SU-DHL-6 (cell line): ENCODE data around the gene SRP54.

ENCODE experiments used
- EZH2phosphoT487 ChIP-seq: fragments of 200-600 bp; sonication (generic), shearing (Covaris generic); conservative IDR thresholded peaks from 2 replicates; pipeline ENCODE4 v1.6.1; 2018; ENCODE audit warnings: mild to moderate bottlenecking, antibody characterized with exemption, low read length, moderate library complexity, mixed read lengths
- TF ChIP-seq, protein P1 (sequence below): fragments of 200-600 bp; sonication (generic); IDR thresholded peaks from one replicate; pipeline ENCODE4 v1.5.1; 2017; ENCODE audit warnings: antibody characterized with exemption, mild to moderate bottlenecking, low read length, moderate library complexity; ENCODE audit not compliant: insufficient read depth, poor library complexity, severe bottlenecking

DNA sequence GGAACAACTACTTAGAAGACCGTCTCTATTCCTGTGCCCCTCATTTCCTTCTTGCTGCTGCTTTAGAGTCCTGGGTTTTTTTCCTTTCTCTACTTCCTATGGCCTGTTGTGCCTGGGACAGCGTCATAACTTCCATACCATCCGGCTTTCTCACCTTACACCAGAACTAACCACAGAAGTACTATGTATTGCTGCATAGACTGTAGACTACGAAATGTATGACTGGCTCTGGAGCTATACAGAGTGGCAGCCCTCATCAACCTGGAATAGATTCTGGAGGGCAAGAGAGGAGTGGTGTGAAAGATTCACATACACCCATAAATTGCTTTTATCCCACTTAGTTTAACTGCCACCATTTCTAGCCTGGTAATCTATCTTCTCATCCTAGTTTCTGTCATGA, 16.9 kb upstream of the SRP54 start:
- TF ChIP-seq, protein P1, sequence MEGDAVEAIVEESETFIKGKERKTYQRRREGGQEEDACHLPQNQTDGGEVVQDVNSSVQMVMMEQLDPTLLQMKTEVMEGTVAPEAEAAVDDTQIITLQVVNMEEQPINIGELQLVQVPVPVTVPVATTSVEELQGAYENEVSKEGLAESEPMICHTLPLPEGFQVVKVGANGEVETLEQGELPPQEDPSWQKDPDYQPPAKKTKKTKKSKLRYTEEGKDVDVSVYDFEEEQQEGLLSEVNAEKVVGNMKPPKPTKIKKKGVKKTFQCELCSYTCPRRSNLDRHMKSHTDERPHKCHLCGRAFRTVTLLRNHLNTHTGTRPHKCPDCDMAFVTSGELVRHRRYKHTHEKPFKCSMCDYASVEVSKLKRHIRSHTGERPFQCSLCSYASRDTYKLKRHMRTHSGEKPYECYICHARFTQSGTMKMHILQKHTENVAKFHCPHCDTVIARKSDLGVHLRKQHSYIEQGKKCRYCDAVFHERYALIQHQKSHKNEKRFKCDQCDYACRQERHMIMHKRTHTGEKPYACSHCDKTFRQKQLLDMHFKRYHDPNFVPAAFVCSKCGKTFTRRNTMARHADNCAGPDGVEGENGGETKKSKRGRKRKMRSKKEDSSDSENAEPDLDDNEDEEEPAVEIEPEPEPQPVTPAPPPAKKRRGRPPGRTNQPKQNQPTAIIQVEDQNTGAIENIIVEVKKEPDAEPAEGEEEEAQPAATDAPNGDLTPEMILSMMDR = no peak
- no peak for TF ChIP-seq EZH2phosphoT487
